ENCODE results near the gene KCNJ18.
"Not testable (repeated sequence)": the region's sequence is repeated elsewhere in the genome, so short reads cannot be mapped to it uniquely, and the experiment has no call there.

GRCh38 chr17:21671437-21671836 lies 20.9 kb upstream of the KCNJ18 start:
- not testable (repeated sequence) for TF ChIP-seq CTCF (IDR thresholded peaks at IDR 0.05; ENCODE audit: poor library complexity); EZH2 (IDR thresholded peaks at IDR 0.05; ENCODE audit: borderline replicate concordance); EZH2phosphoT487 (IDR thresholded peaks at IDR 0.05; ENCODE audit: low read depth, severe bottlenecking, unreplicated experiment)
